ENCODE results near the gene VDR. TPM values are rescaled to one million over a fixed set of nuclear protein-coding genes. Genes with fewer than 3 reads are reported as not detected.

The VDR gene
- polyA plus RNA-seq, 1 donor = 3.1 TPM

DNA sequence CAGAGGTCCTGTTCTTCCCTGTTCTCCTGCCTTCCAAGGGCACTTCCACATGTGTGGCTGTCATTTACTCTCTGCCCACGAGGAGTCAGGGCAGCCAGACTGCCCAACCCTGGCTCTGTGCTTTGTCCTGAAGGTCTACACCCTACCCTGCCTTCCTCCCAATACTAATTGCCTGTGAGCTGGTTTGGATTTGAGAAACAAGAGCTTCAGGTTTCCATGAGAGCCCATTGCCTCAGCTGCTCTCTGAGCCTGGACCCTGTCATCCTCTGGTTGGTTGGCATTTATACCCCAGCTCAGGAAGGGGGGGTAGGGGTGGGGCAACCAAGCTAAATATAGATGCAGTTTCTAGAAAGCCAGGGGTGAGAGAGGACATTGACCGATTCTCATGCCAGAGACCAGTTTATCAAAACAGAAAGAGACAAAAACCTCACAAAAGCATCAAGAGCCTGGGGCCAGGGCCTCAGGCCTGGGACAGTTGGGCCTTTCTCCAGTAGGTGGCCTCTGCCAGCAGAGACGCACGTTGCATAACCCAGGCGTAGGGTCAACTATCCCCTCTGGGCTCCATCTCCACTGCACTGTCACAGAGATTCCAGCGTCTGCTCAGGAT is 34.5 kb downstream of the VDR start:
- DNase-seq = no peak

DNA sequence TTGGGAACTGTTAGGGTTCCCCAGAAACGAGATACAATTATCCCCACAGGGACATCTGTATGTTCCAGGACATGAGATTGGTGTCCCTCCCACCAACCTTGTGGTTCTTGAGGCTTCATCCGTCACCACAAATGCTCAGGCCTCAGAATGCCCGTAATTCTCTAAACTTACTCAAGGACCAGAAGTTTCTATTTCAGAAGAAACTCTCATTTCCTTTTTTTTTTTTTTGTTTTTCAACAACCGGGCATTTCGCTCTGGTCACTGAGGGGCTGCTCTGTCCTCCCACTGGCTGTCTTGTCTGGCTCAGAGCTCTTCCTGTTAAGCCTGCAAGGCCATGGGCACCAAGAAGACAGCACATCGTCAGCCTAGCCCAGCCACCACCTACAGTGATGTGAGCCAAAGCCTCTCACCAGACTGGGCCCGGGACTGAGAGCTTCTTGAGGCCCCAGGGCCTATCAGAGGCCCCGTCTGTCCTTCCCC is 36.2 kb downstream of the VDR start:
- DNase-seq = no peak

DNA sequence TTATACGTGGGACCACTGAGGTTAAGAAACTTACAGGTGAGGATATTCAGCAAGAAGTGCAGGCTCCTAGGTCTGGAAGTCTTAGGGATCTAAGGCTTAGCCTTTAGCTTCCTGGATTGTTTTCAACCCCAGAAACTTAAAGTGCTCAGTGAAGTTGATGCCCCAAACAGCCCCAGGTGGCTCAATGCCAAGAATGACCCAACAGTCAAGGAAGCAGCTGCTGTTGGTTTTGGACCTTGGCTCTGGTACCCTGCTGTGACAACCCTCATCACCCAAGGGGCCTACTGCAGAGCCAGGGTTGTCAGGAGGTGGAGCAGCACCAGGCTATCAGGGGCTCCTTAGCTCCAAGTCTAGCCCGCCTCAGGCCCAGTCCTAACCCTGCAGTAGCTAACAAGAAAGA is 36.8 kb downstream of the VDR start:
- no peak for DNase-seq

DNA sequence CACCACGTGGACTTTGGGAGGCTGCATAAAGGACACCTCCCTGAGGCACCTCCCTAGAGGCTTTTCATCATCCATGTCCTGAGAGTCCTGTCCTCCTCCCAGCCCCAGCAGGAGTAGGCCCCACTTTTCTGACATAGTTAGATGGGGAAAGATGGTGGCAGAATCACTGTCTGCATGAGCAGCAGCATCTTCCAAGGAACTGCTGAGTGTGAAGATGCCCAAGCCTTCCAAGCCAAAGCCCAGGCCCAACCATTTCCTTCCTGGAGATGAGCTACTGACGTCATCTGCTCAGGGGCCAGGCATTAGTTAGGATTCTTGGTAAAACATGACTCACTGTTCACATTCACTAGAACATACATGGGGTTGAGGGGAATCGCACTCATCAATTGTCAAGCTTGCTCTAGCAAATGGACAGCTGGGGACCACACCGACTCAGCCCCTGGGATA is 37.3 kb downstream of the VDR start:
- no peak for DNase-seq

DNA sequence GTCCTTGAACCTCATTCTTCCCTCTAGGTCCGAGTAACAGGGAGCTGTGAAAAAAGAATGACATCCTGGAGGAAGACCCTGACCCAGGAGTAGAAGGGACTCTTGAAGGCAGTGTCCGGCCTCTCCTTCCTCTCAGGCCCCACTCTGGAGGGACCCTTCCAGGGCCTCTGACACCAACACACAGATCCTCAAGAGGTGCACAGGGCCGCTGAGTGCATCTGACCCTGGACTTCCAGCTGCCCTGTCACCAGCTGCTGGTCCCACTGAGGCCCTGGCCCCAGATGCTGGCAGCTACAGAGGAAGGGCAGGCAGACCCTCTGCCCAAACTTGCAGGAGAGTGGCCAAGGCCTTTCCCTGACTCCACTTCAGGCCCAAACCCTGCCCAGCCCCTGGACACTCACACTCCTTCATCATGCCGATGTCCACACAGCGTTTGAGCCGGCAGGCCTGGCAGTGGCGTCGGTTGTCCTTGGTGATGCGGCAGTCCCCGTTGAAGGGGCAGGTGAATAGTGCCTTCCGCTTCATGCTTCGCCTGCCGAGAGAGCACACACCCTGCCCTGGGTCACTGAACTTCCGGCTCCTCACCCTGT is 40.1 kb downstream of the VDR start:
- no peak for DNase-seq

DNA sequence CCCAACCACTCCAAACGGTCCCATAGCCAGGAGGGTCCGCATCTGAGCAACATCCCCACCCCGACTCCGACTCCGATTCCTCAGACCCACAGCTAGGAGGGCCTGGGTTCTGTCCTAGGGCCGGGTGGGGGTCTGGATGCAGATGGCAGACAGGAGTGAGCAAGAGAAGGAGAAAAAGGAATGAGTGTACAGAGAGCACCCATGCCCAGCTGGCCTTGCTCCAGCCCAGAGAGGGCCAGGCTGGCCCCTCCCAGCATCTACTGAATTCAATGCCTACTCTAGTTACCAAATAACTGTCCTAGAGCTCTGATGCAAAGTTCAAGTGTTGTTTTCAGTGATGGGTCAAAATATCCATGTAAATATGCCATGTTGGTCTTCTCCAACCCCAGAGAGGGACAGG is 40.8 kb downstream of the VDR start:
- DNase-seq = no peak

DNA sequence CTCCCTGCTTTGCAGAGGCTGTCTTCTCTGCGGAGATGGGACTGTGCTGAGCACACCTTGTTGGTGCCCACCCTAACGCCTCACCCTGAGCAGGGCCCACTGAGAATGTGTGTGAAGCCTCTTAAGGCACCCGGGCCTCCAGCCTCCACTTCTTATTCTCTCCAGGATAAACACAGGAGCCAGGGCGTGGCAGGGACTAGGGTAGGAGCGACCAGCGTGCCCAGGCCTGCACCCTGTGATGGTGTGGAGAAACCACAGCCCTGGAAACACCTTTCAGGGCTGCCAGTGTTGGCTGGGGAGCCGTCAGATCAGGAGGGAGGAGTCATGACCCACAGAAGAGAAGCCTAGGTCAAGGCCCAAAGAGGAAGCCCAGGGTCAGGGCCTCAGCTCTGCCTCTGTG is 41.3 kb downstream of the VDR start:
- DNase-seq = no peak

DNA sequence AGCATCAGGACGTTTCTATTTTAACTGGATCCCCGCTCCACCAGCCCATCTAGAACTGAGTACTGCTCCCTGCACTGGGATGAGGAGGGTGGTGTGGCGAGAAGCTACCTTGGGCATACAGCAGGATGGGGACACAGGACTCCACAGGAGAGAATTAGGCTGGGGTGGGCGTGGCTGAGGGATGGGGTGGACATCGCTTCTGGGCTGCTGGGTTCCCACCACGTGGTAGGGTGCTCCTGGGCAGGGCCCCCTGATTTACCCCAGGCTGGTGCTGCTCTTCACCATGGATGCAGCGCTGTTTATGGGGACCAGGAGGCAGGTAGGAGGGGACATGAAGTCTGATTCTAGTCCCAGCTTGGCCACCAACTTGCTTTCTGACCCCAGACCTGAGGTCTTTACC is 41.9 kb downstream of the VDR start:
- no peak for DNase-seq

DNA sequence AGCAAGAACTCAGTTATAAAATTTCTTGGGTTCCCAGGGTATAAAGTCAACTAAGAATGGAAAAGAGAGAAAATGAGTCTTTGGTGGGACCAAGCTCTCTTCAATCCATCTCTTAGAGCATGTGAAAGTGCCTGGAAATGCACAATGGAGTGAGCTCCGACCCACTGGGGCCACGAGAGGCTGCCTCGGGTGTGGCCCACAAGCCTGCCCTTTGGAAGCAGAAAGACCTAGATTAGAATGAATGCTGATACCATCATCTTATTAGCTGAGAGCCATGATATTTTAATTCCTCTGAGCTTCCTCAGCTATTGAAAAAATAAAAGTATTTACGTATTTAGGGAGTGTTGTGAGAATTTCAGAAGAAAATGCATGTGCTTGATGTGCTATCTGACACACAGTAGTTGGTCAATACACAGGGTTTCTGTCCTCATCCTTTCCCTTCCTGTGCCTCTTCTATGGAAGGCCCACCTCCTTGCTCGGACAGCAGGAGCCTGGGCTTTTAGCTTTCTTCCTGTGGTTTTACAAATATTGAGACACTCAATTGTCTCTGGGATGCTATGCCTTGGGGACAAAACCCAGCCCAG is 42.5 kb downstream of the VDR start:
- no peak for DNase-seq

DNA sequence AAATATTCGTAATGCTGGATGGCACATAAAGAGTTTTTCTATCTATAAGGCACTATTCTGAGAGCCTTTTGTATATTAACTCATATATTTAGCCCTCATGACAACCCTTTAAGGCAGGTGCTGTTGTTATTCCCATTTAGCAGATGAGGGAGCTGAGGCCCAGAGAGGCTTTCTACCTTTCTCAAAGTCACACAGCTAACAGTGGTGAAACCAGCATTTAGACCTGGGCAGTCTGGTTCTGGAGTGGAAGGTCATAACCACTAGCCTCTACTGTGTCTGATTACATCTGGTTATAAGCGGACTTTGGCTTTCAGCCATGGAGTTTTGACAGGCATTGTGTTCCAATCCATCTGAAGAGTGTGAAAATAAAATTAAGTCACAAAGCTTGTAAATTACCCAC is 43.9 kb downstream of the VDR start:
- DNase-seq = no peak

DNA sequence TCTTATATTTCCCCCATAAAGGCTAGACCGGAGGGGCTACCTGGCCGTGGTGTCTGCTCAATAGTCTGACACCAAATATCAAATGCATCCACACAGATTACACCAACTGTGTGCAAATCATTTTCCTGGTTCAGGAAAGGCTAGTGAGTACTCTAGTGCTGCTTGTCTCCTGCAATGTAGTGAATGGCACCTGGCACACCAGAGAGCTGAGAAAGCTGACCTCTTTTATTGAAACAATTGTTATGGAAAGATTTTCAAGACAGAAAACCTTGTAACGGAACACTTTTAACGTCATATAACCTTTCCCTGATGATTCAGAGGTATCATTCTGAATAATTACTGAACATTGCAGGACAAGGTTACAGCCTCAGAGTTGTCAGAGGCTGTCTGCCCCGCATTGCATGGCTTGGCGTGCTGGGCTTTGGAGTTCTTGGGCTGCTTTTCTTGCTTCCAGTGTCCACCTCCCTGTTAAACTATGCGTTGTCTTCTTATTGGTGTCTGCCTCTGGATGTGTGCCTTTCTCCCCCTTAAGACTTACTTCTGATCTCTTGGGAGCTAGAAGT is 44.4 kb downstream of the VDR start:
- DNase-seq = no peak

DNA sequence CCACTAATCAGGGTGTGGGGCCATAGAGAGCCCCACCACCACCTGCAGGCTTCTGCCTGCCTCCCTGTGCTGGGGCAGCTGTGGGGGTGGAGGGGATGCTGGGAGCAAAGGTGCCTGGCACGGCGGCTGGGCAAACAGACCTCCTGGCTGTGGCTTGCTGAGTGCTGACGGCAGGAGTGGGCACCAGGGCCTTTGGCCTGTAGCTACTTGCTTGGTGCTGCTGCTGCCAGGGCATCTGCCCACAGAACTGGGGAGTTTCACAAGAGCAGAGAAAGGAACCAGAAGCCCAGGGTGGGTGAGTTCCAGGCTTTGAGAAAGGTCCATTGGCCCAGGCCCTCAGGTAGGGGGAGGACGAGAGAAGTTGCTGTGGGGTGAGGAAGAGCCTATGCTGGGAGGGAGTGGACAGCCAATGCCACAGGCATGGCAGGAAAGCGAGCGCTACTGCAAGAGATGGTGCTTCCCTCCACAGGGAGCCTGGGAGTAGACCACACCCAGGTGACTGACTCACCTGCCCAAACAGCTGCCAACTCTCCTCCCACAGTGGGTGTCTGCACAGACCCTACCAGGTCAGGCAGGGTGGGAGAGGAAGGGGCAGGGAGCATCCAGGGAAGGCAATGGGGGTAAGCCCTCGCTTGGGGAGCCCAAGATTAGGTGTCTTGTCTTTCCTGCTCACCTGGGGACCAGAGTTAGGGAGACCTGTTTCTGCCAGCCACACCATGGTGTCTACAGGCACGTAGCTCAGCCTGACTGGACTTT is 46.1 kb downstream of the VDR start:
- no peak for DNase-seq

DNA sequence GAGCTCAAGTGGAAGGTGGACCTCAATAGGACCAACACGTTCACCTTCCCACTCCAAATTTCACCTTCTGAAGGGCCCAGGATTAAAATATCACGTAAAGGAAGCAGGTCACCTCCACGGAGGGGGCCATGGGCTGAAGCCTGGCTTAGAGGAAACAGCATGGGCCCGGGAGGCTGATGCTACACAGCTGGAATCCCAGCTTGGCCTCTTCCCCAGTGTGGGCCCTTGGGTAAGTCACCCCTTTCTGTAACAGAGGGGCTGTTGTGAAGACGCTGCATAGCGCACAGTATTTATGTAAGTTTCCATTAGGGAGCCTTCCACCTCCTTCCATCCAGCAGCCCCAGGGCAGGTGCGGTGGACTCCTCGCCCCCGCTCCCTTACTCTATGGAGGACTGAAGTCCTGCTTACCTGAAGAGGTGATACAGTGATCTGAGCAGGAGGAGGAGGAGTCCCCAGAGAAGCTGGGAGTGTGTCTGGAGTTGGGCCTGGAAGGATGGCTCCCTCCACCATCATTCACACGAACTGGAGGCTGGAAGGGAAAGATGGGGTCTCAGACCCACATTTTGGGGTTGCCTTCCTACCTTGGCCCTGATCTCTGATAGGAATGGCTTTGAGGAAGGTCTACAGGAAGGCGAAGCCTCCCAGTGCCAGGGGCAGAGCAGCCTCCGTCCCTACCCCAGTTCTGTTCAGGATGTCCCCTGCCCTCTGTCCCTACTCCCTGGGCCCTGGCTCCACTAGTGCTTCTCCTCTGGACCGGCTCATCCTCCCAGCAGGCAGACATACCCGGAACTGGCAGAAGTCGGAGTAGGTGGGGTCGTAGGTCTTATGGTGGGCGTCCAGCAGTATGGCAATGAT is 47.8 kb downstream of the VDR start:
- DNase-seq = no peak

DNA sequence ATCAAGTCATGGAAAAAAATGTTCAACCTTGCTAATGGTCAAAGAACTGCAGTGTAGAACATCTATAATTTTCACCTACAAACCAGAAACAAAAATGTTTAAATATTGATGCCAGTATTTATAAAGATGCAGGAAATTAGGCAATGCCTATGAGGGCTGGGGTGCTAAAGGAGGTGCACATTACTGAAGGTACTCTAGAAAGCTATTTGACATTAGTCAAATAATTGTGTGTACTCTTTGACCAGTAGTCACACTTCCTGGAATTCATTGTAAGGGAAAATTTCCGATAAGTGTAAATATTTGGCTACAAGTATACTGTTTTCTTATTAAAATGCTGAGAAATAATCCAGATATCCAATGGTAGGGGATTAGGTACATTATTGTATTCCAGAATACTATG is 48.7 kb downstream of the VDR start:
- DNase-seq = no peak

DNA sequence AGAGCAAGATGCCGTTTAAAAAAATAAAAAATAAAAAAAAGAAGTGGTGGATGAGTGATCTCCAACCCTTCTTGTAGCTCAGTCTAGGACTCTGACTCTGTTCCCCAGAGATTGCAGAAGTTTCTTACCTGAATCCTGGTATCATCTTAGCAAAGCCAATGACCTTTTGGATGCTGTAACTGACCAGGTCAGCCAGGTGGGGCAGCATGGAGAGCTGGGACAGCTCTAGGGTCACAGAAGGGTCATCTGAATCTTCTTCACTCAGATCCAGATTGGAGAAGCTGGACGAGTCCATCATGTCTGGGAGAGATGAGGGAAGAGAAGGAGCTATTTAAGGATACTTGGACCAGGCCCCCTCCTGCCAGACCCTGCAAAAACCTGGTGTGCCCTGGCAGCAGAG is 49.3 kb downstream of the VDR start:
- DNase-seq = no peak

DNA sequence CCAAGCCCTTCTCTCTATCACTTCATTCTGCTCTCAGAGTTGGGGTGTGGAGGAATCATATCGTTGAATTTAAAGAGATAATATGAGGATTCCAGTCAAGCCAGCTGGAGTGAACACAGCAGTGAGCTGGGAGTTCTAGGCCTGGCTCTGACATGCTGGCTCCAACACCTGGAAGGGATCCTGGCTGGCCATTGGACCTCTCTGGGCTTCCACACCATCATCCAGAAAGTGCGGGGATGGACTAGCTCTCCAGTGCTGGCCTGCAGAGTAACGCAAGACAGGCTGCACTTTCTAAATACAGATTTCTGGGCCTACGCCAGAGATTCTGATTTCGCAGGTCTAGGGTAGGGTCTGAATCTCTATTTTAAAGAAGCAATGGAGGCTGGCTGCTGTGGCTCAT is 50.3 kb downstream of the VDR start:
- DNase-seq = no peak

DNA sequence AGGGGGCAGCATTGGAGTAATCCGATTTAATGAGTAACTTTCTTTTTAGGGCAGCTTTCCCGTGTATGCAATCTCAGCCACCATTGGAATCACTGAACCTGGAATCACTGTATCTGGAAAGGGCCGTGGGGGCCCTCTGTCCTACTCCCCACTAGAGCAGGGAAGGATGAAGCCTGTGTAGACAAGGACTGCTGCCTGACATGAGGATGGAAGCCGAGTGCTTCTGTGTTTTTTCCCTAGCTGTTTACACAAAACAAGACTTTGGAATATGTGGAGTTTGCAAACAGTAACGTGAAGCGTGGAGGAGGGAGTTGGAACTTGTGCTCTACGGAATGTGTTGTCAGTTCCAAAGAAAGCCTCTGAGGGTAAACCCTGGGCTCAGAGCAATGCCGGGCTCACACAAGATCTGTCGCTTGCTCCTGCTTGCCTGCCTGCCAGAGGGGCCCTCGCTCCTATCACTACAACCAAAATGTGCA is 52.7 kb downstream of the VDR start:
- DNase-seq = no peak

DNA sequence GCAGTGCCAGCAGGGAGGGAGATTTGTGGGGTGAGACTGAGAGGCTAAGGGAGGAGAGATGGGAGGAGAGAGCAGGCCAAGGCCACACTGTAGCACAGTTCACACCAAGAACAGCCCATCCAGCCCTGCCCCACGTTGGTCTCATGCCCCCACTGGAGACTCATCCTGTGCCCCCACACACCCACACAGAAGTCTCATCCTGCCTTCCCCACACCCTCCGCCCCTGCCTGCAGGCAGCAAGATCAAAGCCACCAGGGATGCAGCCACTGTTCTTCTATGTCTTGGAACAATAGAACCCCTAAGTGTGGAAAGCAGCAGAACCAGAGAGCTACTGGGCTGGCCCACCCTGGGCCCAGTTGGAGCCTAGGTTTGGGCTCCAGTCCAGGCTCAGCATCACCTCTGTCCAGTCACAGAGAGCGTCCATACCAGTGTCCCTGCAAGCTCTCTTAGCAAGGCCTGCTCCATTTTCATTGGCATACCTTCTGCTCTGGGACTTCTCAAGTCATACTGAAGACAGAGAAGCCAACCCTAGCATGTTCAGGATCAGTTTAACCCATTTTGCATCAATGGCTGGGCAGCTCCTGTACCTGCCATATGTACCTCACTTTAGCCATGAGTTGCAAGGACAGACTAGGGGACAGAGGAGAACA is 53.4 kb downstream of the VDR start:
- DNase-seq = no peak

DNA sequence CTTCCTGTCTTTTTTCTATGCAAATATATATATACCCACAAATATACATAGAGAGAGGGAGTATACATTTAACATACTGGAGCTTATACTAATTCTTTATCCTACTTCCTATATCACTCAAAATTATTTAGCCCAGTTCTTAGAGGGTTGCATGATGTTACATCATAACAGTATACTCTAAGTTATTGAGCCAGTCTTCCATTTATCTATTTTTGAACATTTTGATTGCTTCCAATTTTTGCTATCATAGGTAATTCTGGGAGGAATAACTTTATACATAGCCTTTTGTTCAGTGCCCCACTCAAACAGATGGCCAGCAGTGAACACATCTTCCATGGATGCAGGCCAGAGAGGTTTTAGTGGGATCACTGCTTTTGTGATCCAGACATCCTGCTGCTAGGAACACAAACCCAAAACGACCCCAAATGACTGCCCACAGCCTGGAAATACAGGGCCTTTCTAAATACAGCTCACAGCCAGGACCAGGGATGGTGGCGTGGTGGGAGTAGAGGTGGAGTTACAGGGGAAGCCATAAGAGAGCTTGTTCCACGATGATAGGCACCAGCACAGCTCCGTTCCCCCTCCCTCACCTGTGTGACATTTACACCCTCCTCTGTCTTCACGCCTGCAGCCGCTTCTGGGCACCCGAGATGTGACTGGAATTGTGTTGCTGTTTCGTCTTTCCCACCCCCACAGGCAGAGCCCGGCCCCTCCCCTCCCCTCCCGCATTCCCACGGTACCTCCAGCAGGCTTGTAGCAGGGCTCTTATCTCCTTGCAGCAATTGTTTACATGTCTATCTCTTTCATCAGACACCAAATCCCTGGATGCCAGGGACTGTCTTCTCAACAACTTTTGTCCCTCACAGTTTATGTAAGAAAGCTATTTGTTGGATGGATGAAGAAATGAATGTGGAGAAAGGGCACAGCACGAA is 54.4 kb downstream of the VDR start:
- DNase-seq = no peak

DNA sequence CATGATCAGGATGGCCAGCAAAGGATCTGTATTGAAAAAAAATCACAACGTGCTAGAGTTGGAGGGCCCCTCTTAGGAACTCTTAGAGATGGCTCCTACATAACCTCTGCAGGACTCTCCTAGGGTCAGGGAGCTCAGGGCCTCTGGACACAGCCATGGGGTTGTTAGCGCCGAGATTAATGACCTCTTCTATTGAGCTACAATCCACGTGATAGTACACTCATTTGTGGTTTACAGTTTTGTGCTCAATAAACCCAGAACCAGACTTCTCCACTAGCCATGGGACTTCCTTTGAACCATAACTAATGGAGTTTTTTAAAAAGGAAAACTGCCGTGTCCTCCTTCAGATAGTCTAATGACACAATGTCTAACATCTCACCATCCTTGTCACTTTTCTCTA is 55.5 kb downstream of the VDR start:
- DNase-seq = no peak

All from left kidney (tissue), 2 donors.